Gastroesophageal sphincter (tissue), 4 donors: ENCODE data around the gene HELZ2. TPM values are rescaled to one million over a fixed set of nuclear protein-coding genes. Genes with fewer than 3 reads are reported as not detected.

Experiments
- ATAC-seq: fragments of 150-250 bp; one replicate; pipeline ENCODE4 v1.9.1; 2016; ENCODE audit warnings: mild to moderate bottlenecking, moderate library complexity
- H3K27ac ChIP-seq, 4 donors: fragments of 200-600 bp; sonication (generic) in 3 of 4; 1 replicate in 3 of 4; 2 replicates in 1 of 4; pipeline ENCODE4 v1.5.1; 2016 to 2019
- H3K27me3 ChIP-seq: fragments of 200-600 bp; sonication (generic); one replicate; pipeline ENCODE4 v1.5.1; 2019
- H3K36me3 ChIP-seq, 2 donors: fragments of 200-600 bp; sonication (generic); one replicate each; pipeline ENCODE4 v1.5.1; 2019; ENCODE audit warnings: control low read depth in 1 of 2
- H3K4me1 ChIP-seq, 3 donors: fragments of 200-600 bp; sonication (generic); 1 replicate in 2 of 3; 2 replicates in 1 of 3; pipeline ENCODE4 v1.5.1; 2016 to 2019; ENCODE audit warnings: control low read depth in 2 of 3
- H3K4me3 ChIP-seq, 2 donors: fragments of 200-600 bp; sonication (generic); one replicate each; pipeline ENCODE4 v1.5.1; 2019; ENCODE audit warnings: mild to moderate bottlenecking in 1 of 2, moderate library complexity in 1 of 2
- H3K9me3 ChIP-seq, 3 donors: fragments of 200-600 bp; sonication (generic); one replicate each; pipeline ENCODE4 v1.5.1; 2017 to 2019; ENCODE audit warnings: control low read depth in 2 of 3
- EP300 ChIP-seq: sonication (generic); formaldehyde crosslinking; IDR thresholded peaks from one replicate; pipeline ENCODE4 v1.6.1; 2017; ENCODE audit warnings: antibody characterized with exemption, mild to moderate bottlenecking
- POLR2A ChIP-seq, 2 donors: fragments of 450-650 bp; IDR thresholded peaks; one replicate each; pipeline ENCODE4 v1.6.1; 2017; ENCODE audit warnings: antibody characterized with exemption in 2 of 2, mild to moderate bottlenecking in 2 of 2, moderate library complexity in 1 of 2
- POLR2AphosphoS5 ChIP-seq: sonication (generic); formaldehyde crosslinking; IDR thresholded peaks from one replicate; pipeline ENCODE4 v1.6.1; 2017; ENCODE audit warnings: antibody characterized with exemption
- WGBS, 2 donors: methylation state at CpG; one replicate each; pipeline ENCODE4 v1.1.5; 2018; ENCODE audit warnings: low coverage in 1 of 2; 5-methylcytosine and 5-hydroxymethylcytosine counted together
- total RNA-seq, 4 donors: library from RNA; depleted of rRNA; stranded (reverse); fragments of >200 nt; gene quantifications; one replicate each; pipeline ENCODE4 v1.1.0, GENCODE V29; 2016
- TF ChIP-seq, protein P1 (sequence below), 4 experiments: fragments of 200-600 bp in 2 of 4; fragments of 450-650 bp in 2 of 4; sonication (generic) in 1 of 4; IDR thresholded peaks; one replicate each; pipeline ENCODE4 v1.5.1; 2017 to 2019; ENCODE audit warnings: antibody characterized with exemption in 4 of 4, mild to moderate bottlenecking in 2 of 4, moderate library complexity in 2 of 4

The HELZ2 gene
- total RNA-seq, 4 donors from 2014 or later = 14.2 to 22.2 (median 20.2) TPM

DNA sequence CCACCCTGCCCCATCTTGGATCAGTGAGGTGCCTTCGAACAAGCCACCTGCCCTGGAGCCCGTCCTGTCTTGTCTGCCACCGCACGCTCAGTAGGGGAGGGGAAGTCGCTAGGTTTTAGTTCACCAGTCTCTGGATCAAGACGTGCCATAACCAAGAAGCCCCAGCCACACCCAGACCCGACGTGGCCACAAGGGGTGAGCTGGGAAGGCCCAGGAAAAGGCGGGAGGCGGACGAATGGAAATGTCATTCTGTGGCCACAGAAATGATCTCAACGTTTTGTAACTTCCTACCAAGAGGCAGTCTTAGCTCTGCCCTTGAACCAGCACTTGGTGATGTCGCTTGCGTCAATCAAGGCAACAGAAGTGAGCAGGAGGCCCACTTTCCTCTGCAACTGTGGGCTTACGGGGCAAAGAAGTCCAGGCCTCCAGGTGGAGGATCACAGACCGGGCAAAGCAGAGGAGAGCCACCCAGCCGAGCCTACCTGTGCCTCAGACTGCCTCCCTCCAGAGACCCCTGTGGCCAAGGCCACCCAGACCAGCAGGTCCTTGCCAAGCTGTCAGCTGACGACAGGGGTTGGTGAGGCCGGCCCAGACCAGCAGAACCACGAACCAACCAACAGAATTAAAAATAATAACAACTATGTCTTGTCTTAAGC is 38.4 kb upstream of the HELZ2 start:
- ATAC-seq = no peak
- Histone ChIP-seq H3K4me3 (no peak overlapping the region), H3K36me3 (peaks cover 0 to 35% of the 10 kb centered on the region in 2 donors), H3K27me3 (no peaks in the 10 kb centered on the region), H3K4me1 (no peaks in the 10 kb centered on the region), H3K9me3 (no peaks in the 10 kb centered on the region), H3K27ac (no peak overlapping the region)
- 88% methylated on average over 5 of the region's 20 CpGs; no CpG with 5 or more reads in 1 of the 2 donors for WGBS, 2 donors
- TF ChIP-seq, protein P1, sequence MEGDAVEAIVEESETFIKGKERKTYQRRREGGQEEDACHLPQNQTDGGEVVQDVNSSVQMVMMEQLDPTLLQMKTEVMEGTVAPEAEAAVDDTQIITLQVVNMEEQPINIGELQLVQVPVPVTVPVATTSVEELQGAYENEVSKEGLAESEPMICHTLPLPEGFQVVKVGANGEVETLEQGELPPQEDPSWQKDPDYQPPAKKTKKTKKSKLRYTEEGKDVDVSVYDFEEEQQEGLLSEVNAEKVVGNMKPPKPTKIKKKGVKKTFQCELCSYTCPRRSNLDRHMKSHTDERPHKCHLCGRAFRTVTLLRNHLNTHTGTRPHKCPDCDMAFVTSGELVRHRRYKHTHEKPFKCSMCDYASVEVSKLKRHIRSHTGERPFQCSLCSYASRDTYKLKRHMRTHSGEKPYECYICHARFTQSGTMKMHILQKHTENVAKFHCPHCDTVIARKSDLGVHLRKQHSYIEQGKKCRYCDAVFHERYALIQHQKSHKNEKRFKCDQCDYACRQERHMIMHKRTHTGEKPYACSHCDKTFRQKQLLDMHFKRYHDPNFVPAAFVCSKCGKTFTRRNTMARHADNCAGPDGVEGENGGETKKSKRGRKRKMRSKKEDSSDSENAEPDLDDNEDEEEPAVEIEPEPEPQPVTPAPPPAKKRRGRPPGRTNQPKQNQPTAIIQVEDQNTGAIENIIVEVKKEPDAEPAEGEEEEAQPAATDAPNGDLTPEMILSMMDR (IDR thresholded peaks at IDR 0.05) = no peak
- TF ChIP-seq POLR2AphosphoS5 (no peak), EP300 (no peak), POLR2A (IDR thresholded peaks at IDR 0.05) (no peak)

DNA sequence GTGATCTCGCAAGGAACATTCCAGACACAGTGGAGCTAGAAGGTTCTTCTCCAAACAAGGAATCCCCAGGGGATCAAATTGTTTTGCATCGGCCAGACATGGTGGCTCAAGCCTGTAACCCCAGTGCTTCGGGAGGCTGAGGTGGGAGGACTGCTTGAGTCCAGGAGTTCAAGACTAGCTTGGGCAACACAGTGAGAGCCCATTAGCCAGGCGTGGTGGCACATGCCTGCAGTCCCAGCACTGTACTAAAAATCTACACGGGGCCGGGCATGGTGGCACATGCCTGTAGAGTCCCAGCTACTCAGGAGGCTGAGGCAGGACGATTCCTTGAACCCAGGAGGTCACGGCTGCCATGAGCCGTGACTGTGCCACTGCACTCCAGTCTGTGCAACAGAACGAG is 37.6 kb upstream of the HELZ2 start:
- ATAC-seq = no peak
- Histone ChIP-seq H3K4me3 (no peak overlapping the region), H3K9me3 (no peaks in the 10 kb centered on the region), H3K36me3 (peaks cover 0 to 27% of the 10 kb centered on the region in 2 donors), H3K27me3 (no peaks in the 10 kb centered on the region), H3K4me1 (no peaks in the 10 kb centered on the region), H3K27ac (no peak overlapping the region)
- no peak for TF ChIP-seq POLR2AphosphoS5
- TF ChIP-seq, protein P1 (IDR thresholded peaks at IDR 0.05) = no peak
- TF ChIP-seq POLR2A (IDR thresholded peaks at IDR 0.05) = no peak
- TF ChIP-seq EP300 = no peak
- WGBS, 2 donors = 77 to 100% methylated on average over 1 to 5 of the region's 10 CpGs

DNA sequence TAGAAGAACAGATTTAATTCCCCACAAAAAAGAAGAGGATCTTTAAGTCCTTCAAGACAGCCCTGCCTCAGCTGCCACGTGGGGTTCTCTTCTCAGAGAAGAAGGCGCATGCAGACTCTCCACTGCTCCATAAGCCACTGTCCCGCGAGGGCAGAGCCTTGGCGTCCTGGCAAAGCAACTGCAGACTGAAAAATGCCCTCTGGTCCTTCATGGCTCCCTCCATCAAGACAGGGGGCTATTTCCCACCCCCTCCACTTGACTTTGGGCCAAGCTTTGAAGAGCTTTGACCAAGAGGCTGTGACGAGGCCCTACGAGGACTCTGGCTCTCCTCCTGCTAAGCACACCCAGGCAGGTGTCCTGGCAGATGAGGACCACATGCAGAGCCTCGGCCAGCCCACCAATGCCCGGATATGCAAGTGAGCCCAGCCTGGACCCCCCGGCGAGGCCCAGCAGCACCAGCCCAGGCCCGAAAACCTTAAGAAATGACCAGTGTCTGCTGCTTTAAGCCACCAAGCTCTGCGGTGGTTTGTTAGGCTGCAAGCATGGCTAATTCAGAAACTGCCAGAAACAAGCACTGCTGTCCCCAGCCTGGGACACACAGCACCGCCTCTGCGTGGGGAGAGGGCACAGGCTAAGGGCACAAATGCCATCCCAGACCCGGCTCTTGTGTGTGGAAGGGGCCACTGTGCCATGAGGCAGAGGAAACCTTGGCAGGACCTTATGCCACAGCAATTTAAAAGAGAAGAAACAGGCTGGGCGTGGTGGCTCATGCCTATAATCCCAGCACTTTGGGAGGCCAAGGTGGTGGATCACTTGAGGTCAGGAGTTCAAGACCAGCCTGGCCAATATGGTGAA is 36.8 kb upstream of the HELZ2 start:
- Histone ChIP-seq H3K4me3 (no peak overlapping the region), H3K36me3 (peaks cover 0 to 20% of the 10 kb centered on the region in 2 donors), H3K27ac (no peak overlapping the region), H3K9me3 (no peaks in the 10 kb centered on the region), H3K27me3 (no peaks in the 10 kb centered on the region), H3K4me1 (no peaks in the 10 kb centered on the region)
- TF ChIP-seq, protein P1 (IDR thresholded peaks at IDR 0.05) = no peak
- no peak for TF ChIP-seq EP300
- TF ChIP-seq POLR2AphosphoS5 = no peak
- no peak for TF ChIP-seq POLR2A (IDR thresholded peaks at IDR 0.05)
- ATAC-seq = no peak
- 84% methylated on average over 5 of the region's 17 CpGs; no CpG with 5 or more reads in 1 of the 2 donors for WGBS, 2 donors

DNA sequence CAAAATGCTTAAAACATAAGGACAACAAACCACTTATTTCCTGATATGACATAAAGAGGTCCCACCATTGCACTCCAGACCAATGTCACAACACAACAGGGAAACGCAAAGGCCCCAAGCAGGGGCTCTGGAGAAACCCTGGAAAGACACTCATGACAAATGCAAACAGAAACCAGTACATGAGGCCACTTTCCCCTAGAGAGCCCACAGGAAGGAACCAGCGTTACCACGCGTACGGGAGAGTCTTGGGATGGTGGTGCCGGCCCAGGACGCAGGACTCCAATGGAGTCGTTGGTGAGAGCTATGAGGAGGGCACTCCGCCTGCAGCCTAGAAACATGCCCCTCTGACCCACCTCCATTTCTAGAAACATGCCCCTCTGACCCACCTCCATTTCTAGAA is 32.6 kb upstream of the HELZ2 start:
- TF ChIP-seq POLR2AphosphoS5 = no peak
- no peak for TF ChIP-seq EP300
- no peak for TF ChIP-seq POLR2A (IDR thresholded peaks at IDR 0.05)
- TF ChIP-seq, protein P1 (IDR thresholded peaks at IDR 0.05) = no peak
- 82 to 98% methylated on average over 6 to 7 of the region's 9 CpGs for WGBS, 2 donors
- no peak for ATAC-seq
- H3K27ac ChIP-seq = no peak overlapping the region
- no peaks in the 10 kb centered on the region for H3K27me3 ChIP-seq
- no peak overlapping the region for H3K4me3 ChIP-seq
- no peaks in the 10 kb centered on the region for H3K9me3 ChIP-seq
- no peaks in the 10 kb centered on the region for H3K4me1 ChIP-seq
- H3K36me3 ChIP-seq = peaks cover 0 to 31% of the 10 kb centered on the region in 2 donors
